Esophagus squamous epithelium (tissue), 5 donors: ENCODE results near the gene STRAP. TPM values are rescaled to one million over a fixed set of nuclear protein-coding genes. Genes with fewer than 3 reads are reported as not detected.
A peak's percentile ranks its signal among the peaks of the same experiment; 100 is the strongest.

Experiments used
- DNase-seq: peaks from one replicate; lab custom pipeline; 2025; lab: John Stamatoyannopoulos, UW
- H3K27ac ChIP-seq, 4 donors: fragments of 200-600 bp; sonication (generic); one replicate each; pipeline ENCODE4 v1.5.1; 2016 to 2019; ENCODE audit warnings: mild to moderate bottlenecking in 1 of 4
- H3K27me3 ChIP-seq, 4 donors: fragments of 200-600 bp; sonication (generic); 1 replicate in 3 of 4; 2 replicates in 1 of 4; pipeline versions ENCODE4 v1.5.1 to v1.6.0; 2017 to 2021; ENCODE audit warnings: antibody characterized with exemption in 1 of 4
- H3K36me3 ChIP-seq, 3 donors: fragments of 200-600 bp; sonication (generic); one replicate each; pipeline ENCODE4 v1.5.1; 2016 to 2019
- H3K4me1 ChIP-seq, 3 donors: fragments of 200-600 bp; sonication (generic); one replicate each; pipeline ENCODE4 v1.5.1; 2017 to 2019
- H3K4me3 ChIP-seq, 4 donors: fragments of 200-600 bp; sonication (generic); 1 replicate in 3 of 4; 2 replicates in 1 of 4; pipeline ENCODE4 v1.5.1; 2016 to 2019; ENCODE audit warnings: mild to moderate bottlenecking in 2 of 4, moderate library complexity in 1 of 4
- H3K9me3 ChIP-seq, 3 donors: fragments of 200-600 bp; sonication (generic); one replicate each; pipeline ENCODE4 v1.5.1; 2016 to 2019
- POLR2A ChIP-seq, 4 donors: fragments of 450-650 bp; IDR thresholded peaks; one replicate each; pipeline ENCODE4 v1.6.1; 2017; ENCODE audit warnings: antibody characterized with exemption in 4 of 4, mild to moderate bottlenecking in 4 of 4, moderate library complexity in 3 of 4
- WGBS, 2 donors: methylation state at CpG; one replicate each; pipeline ENCODE4 v1.1.5; 2018; 5-methylcytosine and 5-hydroxymethylcytosine counted together
- intact Hi-C: fragments of 100-400 bp; cut with DNase I; formaldehyde crosslinking; loops from one replicate; pipeline ENCODE4 v1.15.0; 2022
- total RNA-seq, 4 donors: library from RNA; depleted of rRNA; stranded (reverse); fragments of >200 nt; gene quantifications; one replicate each; pipeline ENCODE4 v1.1.0, GENCODE V29; 2016
- TF ChIP-seq, protein P1 (sequence below), 6 experiments: fragments of 450-650 bp in 4 of 6; fragments of 200-600 bp in 2 of 6; sonication (generic) in 2 of 6; IDR thresholded peaks; one replicate each; pipeline ENCODE4 v1.5.1; 2016 to 2019; ENCODE audit warnings: antibody characterized with exemption in 6 of 6, mild to moderate bottlenecking in 4 of 6, moderate library complexity in 4 of 6
- donor health status: DM: yes; HTN: yes; CAD: no.

The STRAP gene
- total RNA-seq, 4 donors from 2014 or later = 39.2 to 81.3 (median 70.0) TPM

DNA sequence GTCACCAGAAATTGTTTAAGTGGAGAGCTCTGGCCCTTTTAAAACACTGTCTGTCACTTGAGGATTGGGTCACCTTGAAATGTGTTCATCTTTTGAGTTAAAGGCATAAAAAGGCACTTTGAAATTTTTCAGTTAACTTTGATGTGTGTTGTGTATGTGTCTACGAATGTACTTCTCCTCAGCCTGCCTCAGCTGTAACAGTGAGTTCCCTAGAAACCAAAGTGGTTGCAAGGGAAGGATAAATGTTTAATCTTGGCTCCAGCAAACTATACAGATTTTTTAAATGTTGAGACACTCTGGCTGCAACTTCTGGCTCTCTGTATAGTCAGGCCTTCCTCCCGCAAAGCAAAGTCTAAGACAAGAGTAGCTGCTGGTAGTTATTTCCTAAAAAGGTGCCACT, 37.2 kb downstream of the STRAP start:
- Histone ChIP-seq H3K27me3 (no peaks in the 10 kb centered on the region), H3K36me3 (peaks cover 0 to 6% (median 0%) of the 10 kb centered on the region in 3 donors), H3K4me3 (no peak overlapping the region), H3K27ac (peak overlapping the region in 2 of 4 donors; percentile 15 to 27), H3K9me3 (no peaks in the 10 kb centered on the region), H3K4me1 (peaks cover 0 to 14% (median 0%) of the 10 kb centered on the region in 3 donors)
- intact Hi-C loops = no loop called here
- 72 to 85% methylated on average over 2 of the region's 2 CpGs for WGBS, 2 donors
- DNase-seq = no peak
- TF ChIP-seq, protein P1, sequence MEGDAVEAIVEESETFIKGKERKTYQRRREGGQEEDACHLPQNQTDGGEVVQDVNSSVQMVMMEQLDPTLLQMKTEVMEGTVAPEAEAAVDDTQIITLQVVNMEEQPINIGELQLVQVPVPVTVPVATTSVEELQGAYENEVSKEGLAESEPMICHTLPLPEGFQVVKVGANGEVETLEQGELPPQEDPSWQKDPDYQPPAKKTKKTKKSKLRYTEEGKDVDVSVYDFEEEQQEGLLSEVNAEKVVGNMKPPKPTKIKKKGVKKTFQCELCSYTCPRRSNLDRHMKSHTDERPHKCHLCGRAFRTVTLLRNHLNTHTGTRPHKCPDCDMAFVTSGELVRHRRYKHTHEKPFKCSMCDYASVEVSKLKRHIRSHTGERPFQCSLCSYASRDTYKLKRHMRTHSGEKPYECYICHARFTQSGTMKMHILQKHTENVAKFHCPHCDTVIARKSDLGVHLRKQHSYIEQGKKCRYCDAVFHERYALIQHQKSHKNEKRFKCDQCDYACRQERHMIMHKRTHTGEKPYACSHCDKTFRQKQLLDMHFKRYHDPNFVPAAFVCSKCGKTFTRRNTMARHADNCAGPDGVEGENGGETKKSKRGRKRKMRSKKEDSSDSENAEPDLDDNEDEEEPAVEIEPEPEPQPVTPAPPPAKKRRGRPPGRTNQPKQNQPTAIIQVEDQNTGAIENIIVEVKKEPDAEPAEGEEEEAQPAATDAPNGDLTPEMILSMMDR (IDR thresholded peaks at IDR 0.05) = no peak
- no peak for TF ChIP-seq POLR2A (IDR thresholded peaks at IDR 0.05)

DNA sequence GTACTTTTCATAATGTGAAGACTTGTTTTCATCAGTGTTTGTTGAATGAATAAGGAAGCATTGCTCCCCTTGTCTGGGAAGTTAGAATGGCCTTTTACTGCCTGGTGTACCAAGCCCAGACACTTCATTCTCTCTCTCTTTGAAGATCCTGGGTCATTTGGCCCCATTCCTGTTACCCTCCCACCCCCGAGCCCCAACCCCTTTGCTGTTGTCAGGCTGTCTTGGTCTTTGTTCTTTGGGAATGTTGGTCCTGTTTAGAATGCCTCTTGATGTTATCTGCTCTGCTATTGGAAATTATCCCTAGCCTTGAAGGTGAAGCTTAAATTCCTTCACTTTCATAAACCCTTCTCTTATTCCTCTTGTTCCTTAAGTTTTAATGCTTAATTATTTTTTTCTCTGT, 42.8 kb downstream of the STRAP start:
- H3K36me3 ChIP-seq = no peaks in the 10 kb centered on the region
- 86% methylated on average over 1 of the region's 1 CpG; no CpG with 5 or more reads in 1 of the 2 donors for WGBS, 2 donors
- no peak for DNase-seq
- no peaks in the 10 kb centered on the region for H3K9me3 ChIP-seq
- no peaks in the 10 kb centered on the region for H3K4me1 ChIP-seq
- intact Hi-C loops = no loop called here
- H3K27me3 ChIP-seq = no peaks in the 10 kb centered on the region
- no peak overlapping the region for H3K4me3 ChIP-seq
- H3K27ac ChIP-seq = no peak overlapping the region
- TF ChIP-seq, protein P1 (IDR thresholded peaks at IDR 0.05) = no peak
- no peak for TF ChIP-seq POLR2A (IDR thresholded peaks at IDR 0.05)

DNA sequence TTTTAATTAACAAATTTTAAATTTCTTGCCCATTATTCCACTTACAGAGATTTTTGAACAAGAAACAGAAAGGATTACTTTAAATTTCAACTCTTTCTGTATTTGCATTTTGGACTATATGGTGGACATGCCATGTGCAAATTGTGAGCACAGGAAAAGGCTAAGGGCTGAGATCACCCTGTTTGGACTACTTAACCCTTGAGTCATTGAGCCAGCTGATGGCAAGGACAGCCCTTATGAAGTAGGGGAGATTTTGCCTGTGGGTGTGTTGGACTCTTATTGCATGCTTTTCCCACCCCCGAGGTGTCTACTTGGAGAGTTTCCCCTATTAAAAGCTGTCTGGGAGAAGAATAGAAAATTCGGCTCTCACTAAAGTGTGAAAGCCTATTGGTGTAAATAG, 46.2 kb downstream of the STRAP start:
- TF ChIP-seq POLR2A (IDR thresholded peaks at IDR 0.05) = no peak
- TF ChIP-seq, protein P1 (IDR thresholded peaks at IDR 0.05) = no peak
- no peak overlapping the region for H3K4me3 ChIP-seq
- no peaks in the 10 kb centered on the region for H3K27me3 ChIP-seq
- H3K9me3 ChIP-seq = no peaks in the 10 kb centered on the region
- intact Hi-C loops = no loop called here
- no peak overlapping the region for H3K27ac ChIP-seq
- no peaks in the 10 kb centered on the region for H3K36me3 ChIP-seq
- 54 to 69% methylated on average over 2 of the region's 2 CpGs for WGBS, 2 donors
- H3K4me1 ChIP-seq = no peaks in the 10 kb centered on the region
- no peak for DNase-seq

DNA sequence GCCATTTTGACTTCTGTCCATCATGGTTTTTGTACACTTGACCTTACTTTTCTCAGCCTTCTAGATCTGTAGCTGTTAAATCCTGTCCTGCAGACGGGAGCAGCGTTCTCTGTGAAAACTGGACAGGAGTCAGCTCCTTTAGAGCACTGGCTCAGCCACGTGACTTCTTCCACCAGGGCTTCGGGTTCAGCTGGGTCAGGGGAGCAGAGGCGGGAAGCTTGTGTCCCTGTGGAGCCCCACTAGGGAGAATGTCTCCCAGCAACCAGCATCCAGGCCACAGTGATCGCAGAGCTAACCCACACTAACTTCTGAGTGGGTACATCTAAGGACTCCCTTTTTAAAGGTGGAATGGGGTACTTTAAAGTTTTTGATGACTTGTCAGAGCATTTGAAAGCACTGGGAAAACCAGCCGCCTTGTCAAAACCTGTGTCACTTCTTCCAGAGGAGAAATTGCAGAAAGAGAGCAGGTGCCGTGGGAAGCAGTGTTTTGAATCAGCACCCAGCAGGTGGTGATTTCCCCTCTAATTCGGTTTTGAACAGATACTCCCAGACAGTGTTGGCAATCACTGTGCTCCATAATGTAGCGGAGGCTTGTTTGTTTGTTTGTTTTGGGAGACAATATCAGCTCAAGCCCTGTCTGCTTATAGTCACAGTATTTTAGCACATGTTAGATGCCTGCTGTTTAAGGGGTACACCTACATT, 46.8 kb downstream of the STRAP start:
- Histone ChIP-seq H3K4me3 (no peak overlapping the region), H3K9me3 (no peaks in the 10 kb centered on the region), H3K27ac (no peak overlapping the region), H3K36me3 (no peaks in the 10 kb centered on the region), H3K4me1 (no peaks in the 10 kb centered on the region), H3K27me3 (no peaks in the 10 kb centered on the region)
- no peak for DNase-seq
- intact Hi-C loops = no loop called here
- 72 to 77% methylated on average over 7 to 8 of the region's 10 CpGs for WGBS, 2 donors
- TF ChIP-seq, protein P1 (IDR thresholded peaks at IDR 0.05) = no peak
- TF ChIP-seq POLR2A (IDR thresholded peaks at IDR 0.05) = no peak

DNA sequence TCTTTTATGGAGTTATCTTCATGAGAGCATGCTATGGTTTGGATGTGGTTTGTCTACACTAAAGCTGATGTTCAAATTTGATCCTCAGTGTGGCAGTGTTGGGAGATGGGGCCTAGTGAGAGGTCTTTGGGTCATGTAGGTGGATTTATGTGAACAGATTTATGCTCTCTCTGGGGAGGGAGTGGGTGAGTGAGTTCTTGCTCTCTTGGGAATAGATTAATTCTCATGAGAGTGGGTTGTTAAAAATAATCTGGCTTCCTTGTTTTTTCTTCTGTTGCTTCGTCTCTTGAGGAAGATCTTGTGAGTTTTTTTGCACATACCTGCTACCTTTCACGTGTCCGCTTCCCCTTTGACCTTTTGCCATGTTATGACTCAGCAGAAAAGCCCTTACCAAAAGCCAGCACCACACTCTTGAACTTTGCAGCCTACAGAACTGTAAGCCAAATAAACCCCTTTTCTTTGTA, 49.4 kb downstream of the STRAP start:
- Histone ChIP-seq H3K36me3 (no peaks in the 10 kb centered on the region), H3K27ac (no peak overlapping the region), H3K27me3 (no peaks in the 10 kb centered on the region), H3K4me3 (no peak overlapping the region), H3K9me3 (no peaks in the 10 kb centered on the region), H3K4me1 (no peaks in the 10 kb centered on the region)
- intact Hi-C loops = no loop called here
- TF ChIP-seq POLR2A (IDR thresholded peaks at IDR 0.05) = no peak
- TF ChIP-seq, protein P1 (IDR thresholded peaks at IDR 0.05) = no peak
- DNase-seq = no peak
- 63 to 82% methylated on average over 3 of the region's 3 CpGs for WGBS, 2 donors
